ENCODE measurements around the gene PKNOX1.
"Not testable (repeated sequence)": the region's sequence is repeated elsewhere in the genome, so short reads cannot be mapped to it uniquely, and the experiment has no call there.

PKNOX1 gene

DNA sequence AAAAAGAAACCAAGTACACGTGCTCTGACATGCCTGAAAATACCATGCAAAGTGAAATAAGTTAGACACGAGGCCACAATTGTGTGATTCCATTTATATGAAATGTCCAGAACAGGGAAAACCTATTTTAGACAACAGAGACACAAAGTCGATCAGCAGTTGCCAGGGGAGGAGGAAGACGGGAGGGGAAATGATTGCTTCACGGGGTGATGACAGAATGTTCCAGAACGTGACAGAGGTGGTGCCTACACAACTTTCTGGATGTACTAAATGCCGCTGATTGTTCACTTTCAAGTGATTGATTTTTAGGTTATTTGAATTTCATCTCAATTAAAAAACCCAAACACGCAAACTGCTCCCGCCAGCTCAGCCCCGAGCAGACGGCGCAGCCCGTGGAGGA, 78.8 kb downstream of the PKNOX1 start:
- not testable (repeated sequence) for DNase-seq (ENCODE audit: low spot score)

GRCh38 chr21:43062955-43063664, 88.7 kb downstream of the PKNOX1 start:
- not testable (repeated sequence) for DNase-seq (ENCODE audit: low spot score)

GRCh38 chr21:43064265-43064917, 90.0 kb downstream of the PKNOX1 start:
- DNase-seq (ENCODE audit: low spot score): not testable (repeated sequence)

DNA sequence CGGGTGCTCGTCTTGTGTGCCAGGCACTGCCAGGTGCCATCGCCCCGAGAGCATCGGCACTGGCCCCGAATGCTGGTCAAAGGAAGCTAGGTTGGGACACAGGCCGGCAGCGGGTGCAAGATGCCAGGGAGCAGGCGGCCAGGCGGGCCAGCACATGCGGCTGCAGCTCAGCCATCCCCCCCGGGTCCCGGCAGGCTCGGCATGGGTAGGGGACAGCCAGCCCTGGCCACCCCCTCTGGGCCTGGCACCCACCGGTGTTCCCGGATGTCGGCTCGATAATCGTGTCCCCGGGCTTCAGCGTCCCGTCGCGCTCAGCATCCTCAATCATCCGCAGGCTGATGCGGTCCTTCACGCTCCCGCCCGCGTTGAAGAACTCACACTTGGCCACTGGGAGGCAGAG, 91.6 kb downstream of the PKNOX1 start:
- not testable (repeated sequence) for DNase-seq (ENCODE audit: low spot score)

- DNase-seq (ENCODE audit: low spot score): not testable (repeated sequence)
Measured at GRCh38 chr21:43066690-43067089, 92.3 kb downstream of the PKNOX1 start.

DNA sequence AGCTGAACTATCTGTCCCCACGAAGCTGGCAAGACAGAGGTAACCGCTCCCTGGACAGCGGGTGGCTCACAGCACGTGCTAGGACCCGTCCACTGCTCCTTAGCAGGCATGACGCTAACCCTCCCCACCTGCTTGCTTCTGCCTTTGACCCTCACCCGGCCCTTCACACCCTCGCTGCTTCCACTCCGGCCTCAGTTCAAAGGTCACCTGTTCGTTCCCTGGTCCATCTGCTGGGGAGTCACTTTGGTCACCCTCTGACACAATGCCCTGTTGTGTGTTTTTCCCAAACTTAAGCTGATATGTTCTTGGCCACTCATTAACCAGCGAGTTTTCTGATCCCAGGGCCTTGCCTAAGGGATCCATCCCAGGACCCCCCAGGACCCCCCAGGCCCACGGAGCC, 93.7 kb downstream of the PKNOX1 start:
- DNase-seq (ENCODE audit: low spot score): not testable (repeated sequence)

- DNase-seq (ENCODE audit: low spot score): not testable (repeated sequence)
Measured at GRCh38 chr21:43069682-43070081, 95.3 kb downstream of the PKNOX1 start.

DNA sequence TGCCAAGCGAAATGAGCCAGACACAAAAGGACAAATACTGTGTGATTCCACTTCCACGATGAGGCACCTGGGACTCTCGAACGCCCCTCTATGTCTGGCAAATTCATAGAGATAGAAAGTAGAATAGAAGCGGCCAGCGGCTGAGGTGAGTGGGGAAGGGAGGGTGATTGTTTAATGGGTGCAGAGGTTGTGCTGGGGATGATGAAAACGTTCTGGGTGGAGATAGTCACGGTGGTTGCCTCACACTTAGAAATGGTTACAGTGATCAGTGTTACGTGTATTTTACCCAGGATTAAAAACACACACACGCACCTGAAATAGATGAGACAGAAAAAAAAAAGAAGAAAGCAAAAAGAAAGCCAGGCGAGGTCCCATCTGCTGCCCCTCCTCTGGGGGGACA, 98.4 kb downstream of the PKNOX1 start:
- not testable (repeated sequence) for DNase-seq (ENCODE audit: low spot score)

DNA sequence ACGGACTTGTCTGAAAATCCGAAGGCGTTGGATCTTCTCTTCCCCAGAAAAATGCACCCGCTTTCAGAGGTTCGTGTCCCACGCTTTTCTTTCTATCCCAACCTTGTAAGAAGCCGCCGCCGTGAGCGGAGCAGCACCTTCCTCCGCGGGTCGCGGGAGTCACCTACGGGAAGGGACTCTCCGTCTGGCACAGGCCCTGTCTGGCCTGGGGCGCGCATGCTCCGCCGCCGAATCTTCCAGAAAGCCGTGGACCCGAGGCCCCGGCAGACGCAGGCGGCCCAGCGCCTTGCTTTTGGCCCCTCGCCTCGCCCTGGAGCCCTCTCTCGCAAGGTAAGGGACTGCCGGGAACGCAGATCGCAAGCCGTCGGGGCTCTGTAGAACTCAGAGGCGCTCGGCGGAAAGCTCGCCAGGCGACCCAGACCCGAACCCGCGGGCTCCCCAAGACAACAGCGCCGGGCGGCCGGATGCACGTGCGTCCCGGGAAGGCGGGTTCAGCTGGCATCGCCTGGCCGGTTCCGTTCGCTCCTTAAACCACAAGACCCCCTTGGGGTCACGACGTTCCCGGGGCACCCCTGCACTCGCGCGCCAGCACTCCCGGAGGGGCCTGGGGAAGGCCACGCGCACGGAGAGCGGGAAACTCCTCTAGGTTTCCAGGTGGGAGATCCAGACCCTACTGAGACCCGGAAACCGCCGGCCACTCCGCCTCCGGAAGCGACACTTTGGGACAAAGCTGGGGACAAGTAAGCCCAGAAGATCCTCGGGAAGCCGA, 100.2 kb downstream of the PKNOX1 start:
- DNase-seq (ENCODE audit: low spot score): not testable (repeated sequence)

- DNase-seq (ENCODE audit: low spot score): not testable (repeated sequence)
Measured at GRCh38 chr21:43075170-43076022, 101.0 kb downstream of the PKNOX1 start, which contains the start of gene CBS. CBS (minus strand) TSS chr21:43075835; CDS start chr21:43072193, 3,642 bp downstream.

DNA sequence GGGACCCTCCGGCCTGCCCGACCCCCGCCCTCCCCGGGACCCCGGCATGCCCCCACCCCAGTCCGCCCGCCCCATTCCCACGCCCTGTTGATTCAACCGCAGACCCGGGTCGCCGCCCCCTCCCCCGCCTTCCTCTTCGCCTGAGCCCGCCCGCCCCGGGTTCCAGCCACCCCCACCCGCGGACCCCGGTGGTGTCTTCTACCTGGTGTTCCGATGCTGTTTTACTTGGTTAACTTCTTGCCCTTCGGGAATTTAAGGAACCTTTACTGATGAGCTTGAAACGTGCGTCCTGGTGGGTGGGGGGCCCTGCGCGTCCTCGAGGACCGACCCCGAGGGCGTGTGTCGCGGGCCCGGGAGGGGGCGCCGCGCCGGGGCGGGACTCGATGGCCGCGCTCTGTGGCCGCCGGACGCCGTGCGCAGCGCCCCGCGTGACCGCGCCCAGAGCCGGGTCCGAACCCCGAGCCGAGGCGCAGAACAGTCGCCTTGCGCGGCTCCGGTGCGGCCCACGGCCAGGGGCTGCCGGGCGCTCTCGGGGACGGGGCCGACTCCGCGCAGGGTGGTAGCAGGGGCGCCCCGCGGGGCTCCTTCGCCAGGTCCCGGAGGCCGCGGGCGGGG, 101.8 kb downstream of the PKNOX1 start:
- DNase-seq (ENCODE audit: low spot score): not testable (repeated sequence)

DNA sequence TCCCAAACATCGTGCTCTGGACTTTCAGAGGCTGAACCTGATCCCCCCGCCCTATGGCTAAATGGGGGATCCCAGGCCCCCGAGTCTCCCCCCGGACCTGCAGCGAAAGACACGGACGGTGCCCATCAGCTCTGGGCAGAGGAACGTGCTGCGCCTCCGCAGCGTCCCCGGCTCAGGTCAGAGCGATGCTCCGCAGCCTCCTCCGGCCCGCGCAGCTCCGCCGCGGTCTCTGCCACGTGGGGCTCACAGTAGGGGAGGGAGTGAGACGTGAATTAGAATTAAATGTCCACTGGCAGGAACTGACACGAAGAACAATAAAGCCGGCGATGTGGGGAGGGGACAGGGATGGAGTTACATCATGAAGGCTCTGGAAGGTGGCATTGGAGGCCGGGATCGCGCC, 102.3 kb downstream of the PKNOX1 start:
- not testable (repeated sequence) for DNase-seq (ENCODE audit: low spot score)

DNA sequence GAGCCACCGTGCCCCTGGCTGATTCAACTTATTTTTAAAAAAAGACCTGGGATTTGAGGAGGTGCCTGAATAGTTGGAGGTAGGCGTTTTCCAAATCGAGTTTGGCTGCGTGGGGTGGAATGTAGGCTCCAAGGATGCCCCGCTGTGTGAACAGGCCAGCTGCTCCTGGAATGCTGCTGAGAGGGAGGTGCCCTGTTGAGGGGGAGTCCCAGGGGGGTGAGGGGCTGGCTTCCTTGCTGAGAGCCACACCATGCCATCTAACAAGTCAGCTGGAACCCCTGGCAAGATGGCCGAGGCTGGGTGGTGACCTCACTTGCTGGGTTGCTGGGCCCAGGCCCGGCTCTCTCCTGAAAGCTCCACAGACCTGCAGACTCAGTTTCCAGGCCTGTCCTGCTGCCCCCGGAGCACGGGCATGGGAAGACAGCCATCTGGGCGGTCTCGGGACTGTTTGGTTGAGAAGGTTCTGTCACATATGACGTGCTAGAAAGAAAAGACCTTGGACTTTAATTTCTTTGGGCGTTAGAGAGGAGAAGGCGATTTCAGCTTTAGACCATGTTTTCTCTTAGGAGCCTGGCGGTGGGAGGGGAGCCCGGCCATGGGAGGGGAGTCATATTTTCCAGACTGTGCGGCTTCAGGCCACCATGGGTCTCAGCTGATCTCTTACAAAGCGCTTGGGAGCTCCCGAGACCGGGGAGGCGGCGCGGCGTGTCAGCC, 108.4 kb downstream of the PKNOX1 start:
- DNase-seq (ENCODE audit: low spot score): not testable (repeated sequence)

All from RKO (cell line).